Effector memory CD8-positive, alpha-beta T cell (primary cell): ENCODE results near the gene USF1.
"Not testable (repeated sequence)": the region's sequence is repeated elsewhere in the genome, so short reads cannot be mapped to it uniquely, and the experiment has no call there.

ENCODE experiments used
- ATAC-seq: fragments of 150-1000 bp; cut with Tn5 transposase; replicated peaks from 2 replicates; pipeline ENCODE4 v1.10.0; 2021; ENCODE audit warnings: mild to moderate bottlenecking, moderate library complexity
- DNase-seq, 3 experiments: peaks; one replicate each; pipeline ENCODE4 v3.0.0; 2021
- H3K27ac Mint-ChIP-seq, 2 donors: one replicate each; pipeline ENCODE4 v1.8.0; 2022; ENCODE audit warnings: mild to moderate bottlenecking in 2 of 2, mixed read lengths in 2 of 2, moderate library complexity in 2 of 2
- H3K27me3 Mint-ChIP-seq, 2 donors: one replicate each; pipeline ENCODE4 v1.8.0; 2022; ENCODE audit warnings: mixed read lengths in 2 of 2
- H3K36me3 Mint-ChIP-seq: one replicate; pipeline ENCODE4 v1.8.0; 2022; ENCODE audit warnings: mild to moderate bottlenecking, moderate library complexity, mixed read lengths; ENCODE audit not compliant: insufficient read depth
- H3K4me1 Mint-ChIP-seq, 2 donors: one replicate each; pipeline ENCODE4 v1.8.0; 2022; ENCODE audit warnings: low read depth in 2 of 2, mixed read lengths in 2 of 2
- H3K4me3 Mint-ChIP-seq, 2 donors: one replicate each; pipeline ENCODE4 v1.8.0; 2022; ENCODE audit warnings: mild to moderate bottlenecking in 2 of 2, mixed read lengths in 2 of 2, moderate library complexity in 2 of 2
- H3K9me3 Mint-ChIP-seq, 2 donors: one replicate each; pipeline ENCODE4 v1.8.0; 2022; ENCODE audit warnings: mixed read lengths in 2 of 2

Gene USF1

DNA sequence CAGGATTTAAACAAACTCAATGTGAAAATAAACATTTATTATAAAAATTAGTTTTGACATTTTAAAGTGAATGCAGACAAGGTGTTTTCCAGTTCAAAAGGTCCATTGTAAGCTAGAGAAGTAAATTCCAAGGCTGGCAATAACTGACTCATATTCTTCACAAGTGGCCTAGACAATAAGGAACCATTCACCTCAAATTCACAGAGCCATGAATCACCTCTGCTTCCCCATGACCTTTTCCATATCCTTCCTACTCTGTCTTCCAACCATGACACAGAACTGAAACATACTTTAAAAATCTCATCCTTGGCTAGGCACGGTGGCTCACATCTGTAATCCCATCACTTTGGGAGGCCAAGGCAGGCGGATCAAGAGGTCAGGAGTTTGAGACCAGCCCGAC lies 49.6 kb downstream of the USF1 start:
- no peak for ATAC-seq
- Mint-ChIP-seq H3K4me3 (no peak overlapping the region), H3K9me3 (no peaks in the 10 kb centered on the region), H3K27ac (peak overlapping the region in 1 of 2 donors; percentile 70), H3K4me1 (peaks cover 7 to 8% of the 10 kb centered on the region in 2 donors), H3K27me3 (no peaks in the 10 kb centered on the region), H3K36me3 (peaks cover 7% of the 10 kb centered on the region)
- DNase-seq, result no peak

DNA sequence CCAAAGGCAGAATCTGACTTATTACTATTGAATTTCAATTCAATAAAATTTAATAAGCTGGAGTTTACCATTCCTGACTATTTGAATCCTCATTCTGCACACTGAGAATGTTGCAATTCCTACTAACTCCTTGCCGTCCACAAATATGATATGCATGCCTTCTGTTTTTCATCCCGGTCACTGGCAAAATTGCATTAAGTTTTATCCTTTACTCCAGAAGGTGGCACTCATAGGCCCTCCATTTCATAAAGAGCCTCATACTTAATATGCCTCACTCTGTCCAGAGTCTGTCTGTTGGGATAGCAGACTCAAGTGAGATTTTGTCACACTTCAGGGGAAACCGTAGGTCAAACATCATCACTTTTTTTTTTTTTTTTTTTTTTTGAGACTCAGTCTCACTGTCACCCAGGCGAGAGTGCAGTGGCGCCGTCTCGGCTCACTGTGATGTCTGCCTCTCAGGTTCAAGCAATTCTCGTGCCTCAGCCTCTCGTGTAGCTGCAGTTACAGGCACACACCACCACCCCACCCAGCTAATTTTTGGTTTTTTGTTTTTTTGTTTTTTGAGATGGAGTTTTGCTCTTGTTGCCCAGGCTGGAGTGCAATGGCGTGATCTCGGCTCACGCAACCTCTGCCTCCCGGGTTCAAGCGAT lies 52.1 kb downstream of the USF1 start:
- DNase-seq (no peak), ATAC-seq (no peak)
- Mint-ChIP-seq H3K4me3 (no peak overlapping the region), H3K9me3 (no peaks in the 10 kb centered on the region), H3K4me1 (peaks cover 7 to 8% of the 10 kb centered on the region in 2 donors), H3K27me3 (no peaks in the 10 kb centered on the region), H3K36me3 (peaks cover 10% of the 10 kb centered on the region), H3K27ac (no peak overlapping the region)

DNA sequence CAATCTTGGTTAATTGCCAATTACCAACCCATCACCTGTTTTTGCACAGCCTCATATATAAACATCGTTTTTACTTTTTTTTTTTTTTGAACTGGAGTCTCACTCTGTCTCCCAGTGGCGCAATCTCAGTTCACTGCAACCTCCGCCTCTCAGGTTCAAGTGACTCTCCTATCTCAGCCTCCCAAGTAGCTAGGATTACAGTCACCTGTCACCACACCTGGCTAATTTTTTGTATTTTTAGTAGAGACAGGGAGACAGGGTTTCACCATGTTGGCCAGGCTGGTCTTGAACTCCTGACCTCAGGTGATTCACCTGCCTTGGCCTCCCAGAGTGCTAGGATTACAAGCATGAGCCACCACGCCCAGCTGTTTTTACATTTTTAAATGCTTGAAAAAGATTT lies 53.7 kb downstream of the USF1 start:
- not testable (repeated sequence) for H3K27ac Mint-ChIP-seq, DNase-seq, ATAC-seq, H3K36me3 Mint-ChIP-seq, H3K4me1 Mint-ChIP-seq, H3K27me3 Mint-ChIP-seq, H3K4me3 Mint-ChIP-seq, H3K9me3 Mint-ChIP-seq
